GM12878 (cell line): ENCODE results near the gene TCTN1.

Experiments used
- ATF7 ChIP-seq: fragments of 450-650 bp; IDR thresholded peaks from 2 replicates; pipeline ENCODE4 v1.6.1; 2016; ENCODE audit warnings: low read depth, mild to moderate bottlenecking
- BHLHE40 ChIP-seq, 2 experiments: fragments of 450-650 bp in 1 of 2; IDR thresholded peaks; 2 replicates each; pipeline ENCODE4 v1.6.1; 2011 to 2017; ENCODE audit warnings: low read depth in 2 of 2, borderline replicate concordance in 1 of 2, improper control_type of control experiment in 1 of 2, low read length in 1 of 2, mild to moderate bottlenecking in 1 of 2
- DPF2 ChIP-seq: fragments of 450-650 bp; IDR thresholded peaks from 2 replicates; pipeline ENCODE4 v1.6.1; 2017; ENCODE audit warnings: mild to moderate bottlenecking
- JUND ChIP-seq: IDR thresholded peaks from 2 replicates; pipeline ENCODE4 v1.6.1; 2012; ENCODE audit warnings: low read depth, mild to moderate bottlenecking, low read length, improper control_type of control experiment, moderate library complexity
- MXI1 ChIP-seq: fragments of 150-350 bp; IDR thresholded peaks from 2 replicates; pipeline ENCODE4 v1.6.1; 2011; ENCODE audit warnings: low read depth, mild to moderate bottlenecking, inconsistent platforms, low read length, improper control_type of control experiment
- POLR2AphosphoS5 ChIP-seq: IDR thresholded peaks from 2 replicates; pipeline ENCODE4 v1.6.1; 2011; ENCODE audit warnings: mild to moderate bottlenecking, low read length, inconsistent platforms
- ZZZ3 ChIP-seq: IDR thresholded peaks from 2 replicates; pipeline ENCODE4 v1.6.1; 2011; ENCODE audit warnings: low read depth; ENCODE audit not compliant: control insufficient read depth, insufficient read length
- TF ChIP-seq, protein P1 (sequence below): IDR thresholded peaks from 2 replicates; pipeline ENCODE4 v1.6.1; 2011; ENCODE audit warnings: low read depth, mild to moderate bottlenecking, low read length, moderate library complexity, borderline replicate concordance; ENCODE audit errors: extremely low read depth
- TF ChIP-seq, protein P2 (sequence below), 3 experiments: IDR thresholded peaks in 2 of 3; conservative IDR thresholded peaks in 1 of 3; 2 replicates each; pipeline ENCODE4 v1.5.1; 2011; ENCODE audit warnings: low read depth in 3 of 3, low read length in 3 of 3, mild to moderate bottlenecking in 3 of 3, control low read depth in 2 of 3, moderate library complexity in 2 of 3, inconsistent platforms in 1 of 3, mixed read lengths in 1 of 3; ENCODE audit not compliant: control insufficient read depth in 2 of 3, insufficient read depth in 1 of 3; ENCODE audit errors: extremely low read depth in 1 of 3

DNA sequence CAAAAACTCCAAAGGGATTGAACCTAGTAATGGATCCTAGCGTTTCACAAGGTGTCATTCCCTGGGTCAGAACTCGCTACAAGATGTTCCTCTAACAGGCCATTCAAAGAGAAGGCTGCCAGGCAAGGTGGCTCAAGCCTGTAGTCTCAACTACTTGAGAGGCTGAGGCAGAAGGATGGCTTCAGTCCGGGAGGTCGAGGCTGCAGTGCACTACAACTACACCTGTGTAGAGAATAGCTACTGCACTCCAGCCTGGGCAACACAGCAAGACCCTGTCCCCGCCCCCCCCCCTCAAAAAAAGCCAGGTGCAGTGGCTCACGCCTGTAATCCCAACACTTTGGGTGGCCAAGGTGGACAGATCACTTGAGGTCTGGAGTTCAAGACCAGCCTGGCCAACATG is 45.2 kb upstream of the TCTN1 start:
- no peak for TF ChIP-seq BHLHE40 (IDR thresholded peaks at IDR 0.05; ENCODE audit: borderline replicate concordance in 1 of 2, low read depth in 2 of 2, low read length in 1 of 2)
- no peak for TF ChIP-seq DPF2
- TF ChIP-seq, protein P1, sequence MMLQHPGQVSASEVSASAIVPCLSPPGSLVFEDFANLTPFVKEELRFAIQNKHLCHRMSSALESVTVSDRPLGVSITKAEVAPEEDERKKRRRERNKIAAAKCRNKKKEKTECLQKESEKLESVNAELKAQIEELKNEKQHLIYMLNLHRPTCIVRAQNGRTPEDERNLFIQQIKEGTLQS = no peak
- TF ChIP-seq, protein P2, sequence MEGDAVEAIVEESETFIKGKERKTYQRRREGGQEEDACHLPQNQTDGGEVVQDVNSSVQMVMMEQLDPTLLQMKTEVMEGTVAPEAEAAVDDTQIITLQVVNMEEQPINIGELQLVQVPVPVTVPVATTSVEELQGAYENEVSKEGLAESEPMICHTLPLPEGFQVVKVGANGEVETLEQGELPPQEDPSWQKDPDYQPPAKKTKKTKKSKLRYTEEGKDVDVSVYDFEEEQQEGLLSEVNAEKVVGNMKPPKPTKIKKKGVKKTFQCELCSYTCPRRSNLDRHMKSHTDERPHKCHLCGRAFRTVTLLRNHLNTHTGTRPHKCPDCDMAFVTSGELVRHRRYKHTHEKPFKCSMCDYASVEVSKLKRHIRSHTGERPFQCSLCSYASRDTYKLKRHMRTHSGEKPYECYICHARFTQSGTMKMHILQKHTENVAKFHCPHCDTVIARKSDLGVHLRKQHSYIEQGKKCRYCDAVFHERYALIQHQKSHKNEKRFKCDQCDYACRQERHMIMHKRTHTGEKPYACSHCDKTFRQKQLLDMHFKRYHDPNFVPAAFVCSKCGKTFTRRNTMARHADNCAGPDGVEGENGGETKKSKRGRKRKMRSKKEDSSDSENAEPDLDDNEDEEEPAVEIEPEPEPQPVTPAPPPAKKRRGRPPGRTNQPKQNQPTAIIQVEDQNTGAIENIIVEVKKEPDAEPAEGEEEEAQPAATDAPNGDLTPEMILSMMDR (IDR thresholded peaks at IDR 0.05 in 2 of 3, conservative IDR thresholded peaks at IDR 0.05 in 1 of 3; ENCODE audit: control insufficient read depth in 2 of 3, extremely low read depth in 1 of 3, insufficient read depth in 1 of 3, low read depth in 3 of 3, low read length in 3 of 3) = no peak
- TF ChIP-seq MXI1 = no peak
- no peak for TF ChIP-seq ATF7
- no peak for TF ChIP-seq ZZZ3
- no peak for TF ChIP-seq JUND
- TF ChIP-seq POLR2AphosphoS5 = no peak
